Measurements from ENCODE around the gene RBBP9.
A peak's percentile ranks its signal among the peaks of the same experiment; 100 is the strongest.

RBBP9 gene

GRCh38 chr20:18488301-18488700 is 8.7 kb downstream of the RBBP9 start:
- TF ChIP-seq CTCF (conservative IDR thresholded peaks at IDR 0.05; ENCODE audit: low read depth, low read length) = no peak
- H3K4me3 ChIP-seq (ENCODE audit: low read depth, low read length) = no peak overlapping the region
- no peak for DNase-seq (ENCODE audit: low read depth)

- no peak for TF ChIP-seq CTCF (conservative IDR thresholded peaks at IDR 0.05; ENCODE audit: low read depth, low read length)
- no peak overlapping the region for H3K4me3 ChIP-seq (ENCODE audit: low read depth, low read length)
- no peak for DNase-seq (ENCODE audit: low read depth)
Observed at GRCh38 chr20:18481596-18481995, 15.4 kb downstream of the RBBP9 start.

- TF ChIP-seq CTCF (conservative IDR thresholded peaks at IDR 0.05; ENCODE audit: low read depth, low read length) = no peak
- no peak overlapping the region for H3K4me3 ChIP-seq (ENCODE audit: low read depth, low read length)
- no peak for DNase-seq (ENCODE audit: low read depth)
Observed at GRCh38 chr20:18477821-18478220, 19.2 kb downstream of the RBBP9 start.

- DNase-seq (ENCODE audit: low read depth) = no peak
- TF ChIP-seq CTCF (conservative IDR thresholded peaks at IDR 0.05; ENCODE audit: low read depth, low read length) = no peak
Observed at GRCh38 chr20:18477218-18477617, 19.8 kb downstream of the RBBP9 start.

GRCh38 chr20:18466894-18467730 is 29.9 kb downstream of the RBBP9 start, which contains the start of the genes DZANK1 and POLR3F:
Gene DZANK1, minus strand, starts transcription at chr20:18467030. Its CDS starts 1,672 bp downstream, at chr20:18465358.
Gene POLR3F, plus strand, starts transcription at chr20:18467390. Its CDS starts 117 bp downstream, at chr20:18467507.
- H3K4me3 ChIP-seq (ENCODE audit: low read depth, low read length) = peak within 1 kb of the TSS; percentile 77
- DNase-seq (ENCODE audit: low read depth) = peak; percentile 98
- no peak for TF ChIP-seq CTCF (conservative IDR thresholded peaks at IDR 0.05; ENCODE audit: low read depth, low read length)

More at GRCh38 chr20:18477218-18477617, 19.8 kb downstream of the RBBP9 start:
- H3K4me3 ChIP-seq (ENCODE audit: low read depth, low read length) = no peak overlapping the region

GRCh38 chr20:18466574-18466893 is 30.5 kb downstream of the RBBP9 start:
- no peak for DNase-seq (ENCODE audit: low read depth)
- H3K4me3 ChIP-seq (ENCODE audit: low read depth, low read length) = peak overlapping the region; percentile 77
- TF ChIP-seq CTCF (conservative IDR thresholded peaks at IDR 0.05; ENCODE audit: low read depth, low read length) = no peak
